GM18502 (cell line): ENCODE results near the gene NSMCE1.
"Not testable (repeated sequence)": the region's sequence is repeated elsewhere in the genome, so short reads cannot be mapped to it uniquely, and the experiment has no call there.

ENCODE experiments used
- ATAC-seq: cut with Tn5 transposase; IDR thresholded peaks from one replicate; pipeline ENCODE4 v1.9.1; 2021; ENCODE audit warnings: mild to moderate bottlenecking; ENCODE audit not compliant: unreplicated experiment, poor library complexity

The NSMCE1 gene

GRCh38 chr16:27273330-27273669, 4.7 kb upstream of the NSMCE1 start:
- no peak for ATAC-seq

- ATAC-seq: not testable (repeated sequence)
These were observed 4.1 kb upstream of the NSMCE1 start for GRCh38 chr16:27272697-27273096.

GRCh38 chr16:27272076-27272475, 3.5 kb upstream of the NSMCE1 start:
- no peak for ATAC-seq

GRCh38 chr16:27270349-27270748, 1.8 kb upstream of the NSMCE1 start:
- ATAC-seq: no peak

GRCh38 chr16:27269300-27270150, 953 bp upstream of the NSMCE1 start:
- ATAC-seq: no peak

- no peak for ATAC-seq
These were observed 1.4 kb downstream of the NSMCE1 start for GRCh38 chr16:27267037-27267677.

- ATAC-seq: no peak
These were observed 2.6 kb downstream of the NSMCE1 start for GRCh38 chr16:27265982-27266381.

- no peak for ATAC-seq
These were observed 4.4 kb downstream of the NSMCE1 start for GRCh38 chr16:27264151-27264550.

DNA sequence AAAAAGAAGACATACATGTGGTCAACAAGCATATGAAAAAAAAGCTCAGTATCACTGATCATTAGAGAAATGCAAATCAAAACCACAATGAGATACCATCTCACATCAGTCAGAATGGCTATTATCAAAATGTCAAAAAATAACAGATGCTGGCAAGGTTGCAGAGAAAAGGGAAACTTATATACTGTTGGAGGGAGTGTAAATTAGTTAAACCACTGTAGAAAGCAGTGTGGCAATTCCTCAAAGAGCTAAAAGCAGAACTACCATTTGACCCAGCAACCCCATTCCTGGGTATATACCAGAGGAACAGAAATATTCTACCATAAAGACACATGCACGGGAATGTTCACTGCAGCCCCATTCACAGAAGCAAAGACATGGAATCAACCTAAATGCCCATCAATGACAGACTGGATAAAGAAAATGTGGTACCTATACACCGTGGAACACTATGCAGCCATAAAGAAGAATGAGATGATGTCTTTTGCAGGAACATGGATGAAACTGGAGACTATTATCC, 5.6 kb downstream of the NSMCE1 start:
- not testable (repeated sequence) for ATAC-seq

DNA sequence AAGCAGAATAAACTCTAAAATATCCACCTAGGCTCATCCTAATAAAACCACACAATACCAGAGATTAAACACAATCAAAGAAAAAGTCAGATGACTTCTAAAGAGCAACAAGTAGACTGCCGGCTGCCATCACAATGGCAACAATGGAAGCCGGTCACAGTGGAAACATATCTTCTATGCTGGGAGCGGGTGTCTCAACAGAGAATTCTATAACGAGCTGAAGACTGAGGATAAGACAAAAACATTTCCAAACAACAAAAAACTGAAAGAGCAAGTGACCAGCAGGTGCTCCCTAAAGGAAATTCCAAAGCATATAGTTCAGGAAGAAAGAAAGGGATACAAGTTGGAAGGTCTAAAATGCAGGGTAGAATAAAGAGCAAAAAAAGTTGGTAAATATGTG, 8.9 kb downstream of the NSMCE1 start:
- no peak for ATAC-seq

DNA sequence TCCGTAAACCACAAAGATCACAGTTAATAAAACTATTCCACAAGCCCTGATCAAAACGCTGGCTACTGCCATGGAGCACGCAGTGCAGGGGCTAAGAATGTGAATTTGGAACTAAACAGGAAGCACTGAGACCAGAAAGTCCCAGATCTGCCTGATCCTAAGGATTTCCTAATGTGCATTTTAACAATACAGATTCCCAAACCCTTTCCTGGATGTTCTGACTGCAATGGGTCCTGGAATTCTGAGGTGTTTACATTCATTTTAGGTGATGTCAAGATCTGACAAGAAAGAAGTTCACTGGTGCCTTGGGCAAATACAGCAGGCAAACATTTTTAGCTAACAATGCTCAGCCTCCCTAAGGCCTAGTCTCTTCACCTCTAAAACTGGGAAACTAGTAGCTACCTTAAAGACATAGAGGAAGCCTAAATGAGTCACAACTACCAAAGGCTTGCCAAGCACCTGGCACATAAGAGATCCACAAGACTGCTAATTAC, 10.3 kb downstream of the NSMCE1 start:
- ATAC-seq: no peak

DNA sequence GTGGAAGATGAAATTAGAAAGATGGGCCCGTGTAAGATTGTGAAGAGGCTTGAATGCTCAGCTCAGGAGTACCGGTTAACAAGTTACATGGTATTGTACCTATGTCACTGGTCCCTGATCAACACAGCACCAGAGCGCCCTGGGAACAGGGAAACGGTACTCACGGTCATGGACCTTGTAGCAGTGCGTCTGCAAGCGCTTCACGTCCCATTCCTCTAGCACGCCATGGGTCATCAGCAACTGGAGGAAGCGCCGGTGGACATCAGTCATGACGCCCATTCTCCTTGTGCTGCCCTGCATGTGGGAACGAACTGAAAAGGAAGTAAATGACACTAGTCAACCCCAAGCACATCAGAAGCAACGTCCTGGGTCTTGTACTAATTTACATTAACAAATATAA, 11.3 kb downstream of the NSMCE1 start:
- no peak for ATAC-seq

- ATAC-seq: no peak
These were observed 11.7 kb downstream of the NSMCE1 start for GRCh38 chr16:27256861-27257260.

DNA sequence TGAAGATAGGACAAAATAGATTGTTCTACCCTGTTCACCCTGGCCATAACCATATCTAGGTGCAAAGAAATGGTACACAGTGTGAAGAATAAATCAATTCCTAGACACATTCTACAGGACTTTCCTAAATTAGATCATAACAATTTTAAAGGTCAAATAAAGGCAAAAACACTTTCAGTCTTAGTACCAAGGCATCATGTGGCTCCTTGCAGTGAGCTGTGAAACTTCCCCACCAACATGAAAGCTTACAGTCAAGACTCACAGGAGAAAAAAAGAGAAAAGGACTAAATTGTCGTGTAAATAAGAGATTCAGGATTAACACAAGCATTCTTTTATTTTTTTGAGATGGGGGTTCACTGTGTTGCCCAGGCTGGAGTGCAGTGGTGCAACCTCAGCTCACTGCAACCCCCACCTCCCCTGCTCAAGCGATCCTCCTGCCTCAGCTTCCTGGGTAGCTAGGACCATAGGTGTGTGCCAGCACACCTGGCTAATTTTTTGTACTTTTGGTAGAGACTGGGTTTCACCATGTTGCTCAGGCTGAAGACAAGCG, 14.2 kb downstream of the NSMCE1 start:
- peak; percentile 69 for ATAC-seq

- no peak for ATAC-seq
These were observed 15.0 kb downstream of the NSMCE1 start for GRCh38 chr16:27253526-27253930.

- no peak for ATAC-seq
These were observed 16.4 kb downstream of the NSMCE1 start for GRCh38 chr16:27252206-27252585.

DNA sequence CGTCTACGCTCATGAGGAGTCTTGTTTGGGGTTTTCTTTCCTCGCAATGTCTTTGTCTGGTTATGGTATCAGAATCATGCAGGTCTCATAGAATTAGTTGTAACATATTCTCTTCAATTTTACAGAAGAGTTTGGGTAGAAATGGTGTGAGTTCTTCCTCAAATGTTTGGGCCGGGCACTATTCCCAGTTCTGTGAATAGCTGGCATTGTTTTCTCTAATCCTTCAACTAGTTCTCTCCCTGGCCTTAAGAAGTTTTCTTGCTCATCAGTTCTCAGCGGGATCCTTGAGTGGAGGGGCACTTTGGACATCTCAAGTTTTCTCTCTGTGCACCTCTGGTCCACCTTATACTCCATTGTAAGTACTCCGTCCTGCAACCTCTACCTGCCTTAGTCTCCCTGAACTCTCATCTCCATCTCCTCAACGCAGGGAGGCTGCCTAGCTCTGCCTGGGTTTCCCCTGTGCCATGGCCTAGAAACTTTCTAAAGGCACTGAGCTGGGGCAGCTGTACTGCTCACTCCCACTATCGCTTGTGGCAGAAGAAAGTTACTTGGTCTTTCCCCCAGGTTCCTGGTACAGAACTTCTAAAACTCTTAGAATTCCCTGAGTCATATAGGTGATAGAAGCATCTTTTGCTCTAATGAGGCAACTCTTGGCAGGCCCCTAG, 16.9 kb downstream of the NSMCE1 start:
- no peak for ATAC-seq

GRCh38 chr16:27248886-27249285, 19.7 kb downstream of the NSMCE1 start:
- not testable (repeated sequence) for ATAC-seq

- no peak for ATAC-seq
These were observed 20.5 kb downstream of the NSMCE1 start for GRCh38 chr16:27248036-27248435.

- not testable (repeated sequence) for ATAC-seq
These were observed 21.5 kb downstream of the NSMCE1 start for GRCh38 chr16:27247076-27247475.

DNA sequence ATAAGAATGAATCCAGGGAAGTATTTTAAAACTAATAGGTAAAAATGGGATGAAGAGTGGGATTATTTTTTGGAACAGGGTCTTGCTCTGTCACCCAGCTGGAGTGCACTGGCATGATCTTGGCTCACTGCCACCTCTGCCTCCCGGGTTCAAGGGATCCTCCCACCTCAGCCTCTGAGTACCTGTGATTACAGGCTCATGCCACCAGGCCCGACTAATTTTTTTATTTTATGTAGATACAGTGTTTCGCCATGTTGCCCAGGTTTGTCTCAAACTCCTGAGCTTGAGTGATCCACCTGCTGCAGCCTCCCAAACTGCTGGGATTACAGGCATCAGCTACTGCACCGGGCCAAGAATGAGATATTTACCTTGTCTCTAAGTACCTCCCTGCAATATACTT, 22.1 kb downstream of the NSMCE1 start:
- ATAC-seq: no peak
